Measurements from ENCODE around the gene CUL2. TPM values are rescaled to one million over a fixed set of nuclear protein-coding genes. Genes with fewer than 3 reads are reported as not detected.

Gene CUL2
- total and polyA plus RNA-seq, 10 of the 15 experiments (the other 5 are each of a cell fraction or from before 2014, with no cell fraction given), result 11.9 to 56.5 (median 33.2) TPM

DNA sequence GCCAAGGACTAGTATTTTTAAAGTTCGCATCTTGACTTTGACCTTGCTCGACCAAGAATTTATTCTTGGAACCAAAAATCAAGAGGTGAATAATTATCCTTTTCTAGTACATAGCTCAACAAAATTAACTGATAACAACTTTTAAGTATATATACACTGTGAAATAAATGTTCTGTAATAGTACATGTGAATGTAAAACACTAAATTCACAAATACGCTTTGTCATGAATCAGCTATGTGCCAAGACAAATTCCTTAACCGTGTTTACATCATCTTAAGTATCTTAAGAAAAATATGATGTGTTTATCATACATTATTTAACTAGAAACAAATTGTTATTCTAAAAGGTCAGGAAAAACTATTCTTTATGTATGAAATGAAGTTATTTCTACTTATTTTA is 83.3 kb downstream of the CUL2 start:
- CTCF ChIA-PET, result interaction anchor here (1.0 kb wide), 1 partner anchor 12 kb away, joined by 3 read pairs; no protein-coding TSS in a partner anchor

More for the DNA sequence above, 83.3 kb downstream of the CUL2 start:
- no TSS peak for BruUV-seq (replicated peaks)
- Histone ChIP-seq H4K20me1 (ENCODE audit: control insufficient read depth, insufficient read depth) (no peaks in the 10 kb centered on the region), H3K79me2 (ENCODE audit: control insufficient read depth, insufficient read depth, low read length) (no peaks in the 10 kb centered on the region), H3K4me1 (ENCODE audit: control insufficient read depth, insufficient read depth, low read length) (no peaks in the 10 kb centered on the region), H3K9me3 (replicated peaks; ENCODE audit: control insufficient read depth, insufficient read depth, low read length) (no peaks in the 10 kb centered on the region), H3K4me3 (no peak overlapping the region), H2AFZ (ENCODE audit: control insufficient read depth, low read depth, low read length) (no peak overlapping the region), H3K4me2 (ENCODE audit: control insufficient read depth, insufficient read depth) (no peak overlapping the region), H3K9ac (ENCODE audit: control insufficient read depth, insufficient read depth, low read length) (no peak overlapping the region), H3K27me3 (replicated peaks in 1 of 2; ENCODE audit: control insufficient read depth in 2 of 2, insufficient read depth in 2 of 2, low read length in 1 of 2) (no peaks in the 10 kb centered on the region), H3K36me3 (ENCODE audit: control insufficient read depth in 2 of 2, insufficient read depth in 2 of 2, low read length in 1 of 2) (peaks cover 0 to 11% of the 10 kb centered on the region in 2 experiments; a peak in 2 of 4 replicates), H3K27ac (ENCODE audit: control insufficient read depth, insufficient read depth) (no peak overlapping the region)
- DNase-seq (ENCODE audit: low read depth, low spot score) (no peak), FAIRE-seq (no peak), ATAC-seq (no peak)
- POLR2A ChIA-PET, result interaction anchor here (0.6 kb wide), 1 partner anchor 1014 kb away, joined by 4 read pairs; no protein-coding TSS in a partner anchor
- TF ChIP-seq, protein P1, sequence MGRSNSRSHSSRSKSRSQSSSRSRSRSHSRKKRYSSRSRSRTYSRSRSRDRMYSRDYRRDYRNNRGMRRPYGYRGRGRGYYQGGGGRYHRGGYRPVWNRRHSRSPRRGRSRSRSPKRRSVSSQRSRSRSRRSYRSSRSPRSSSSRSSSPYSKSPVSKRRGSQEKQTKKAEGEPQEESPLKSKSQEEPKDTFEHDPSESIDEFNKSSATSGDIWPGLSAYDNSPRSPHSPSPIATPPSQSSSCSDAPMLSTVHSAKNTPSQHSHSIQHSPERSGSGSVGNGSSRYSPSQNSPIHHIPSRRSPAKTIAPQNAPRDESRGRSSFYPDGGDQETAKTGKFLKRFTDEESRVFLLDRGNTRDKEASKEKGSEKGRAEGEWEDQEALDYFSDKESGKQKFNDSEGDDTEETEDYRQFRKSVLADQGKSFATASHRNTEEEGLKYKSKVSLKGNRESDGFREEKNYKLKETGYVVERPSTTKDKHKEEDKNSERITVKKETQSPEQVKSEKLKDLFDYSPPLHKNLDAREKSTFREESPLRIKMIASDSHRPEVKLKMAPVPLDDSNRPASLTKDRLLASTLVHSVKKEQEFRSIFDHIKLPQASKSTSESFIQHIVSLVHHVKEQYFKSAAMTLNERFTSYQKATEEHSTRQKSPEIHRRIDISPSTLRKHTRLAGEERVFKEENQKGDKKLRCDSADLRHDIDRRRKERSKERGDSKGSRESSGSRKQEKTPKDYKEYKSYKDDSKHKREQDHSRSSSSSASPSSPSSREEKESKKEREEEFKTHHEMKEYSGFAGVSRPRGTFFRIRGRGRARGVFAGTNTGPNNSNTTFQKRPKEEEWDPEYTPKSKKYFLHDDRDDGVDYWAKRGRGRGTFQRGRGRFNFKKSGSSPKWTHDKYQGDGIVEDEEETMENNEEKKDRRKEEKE (IDR thresholded peaks at IDR 0.05), result no peak
- no peak for TF ChIP-seq HDAC6 (IDR thresholded peaks at IDR 0.05; ENCODE audit: unreplicated experiment)
- TF ChIP-seq KLF5 (IDR thresholded peaks at IDR 0.05; ENCODE audit: partially characterized antibody), result no peak
- TF ChIP-seq, protein P2, sequence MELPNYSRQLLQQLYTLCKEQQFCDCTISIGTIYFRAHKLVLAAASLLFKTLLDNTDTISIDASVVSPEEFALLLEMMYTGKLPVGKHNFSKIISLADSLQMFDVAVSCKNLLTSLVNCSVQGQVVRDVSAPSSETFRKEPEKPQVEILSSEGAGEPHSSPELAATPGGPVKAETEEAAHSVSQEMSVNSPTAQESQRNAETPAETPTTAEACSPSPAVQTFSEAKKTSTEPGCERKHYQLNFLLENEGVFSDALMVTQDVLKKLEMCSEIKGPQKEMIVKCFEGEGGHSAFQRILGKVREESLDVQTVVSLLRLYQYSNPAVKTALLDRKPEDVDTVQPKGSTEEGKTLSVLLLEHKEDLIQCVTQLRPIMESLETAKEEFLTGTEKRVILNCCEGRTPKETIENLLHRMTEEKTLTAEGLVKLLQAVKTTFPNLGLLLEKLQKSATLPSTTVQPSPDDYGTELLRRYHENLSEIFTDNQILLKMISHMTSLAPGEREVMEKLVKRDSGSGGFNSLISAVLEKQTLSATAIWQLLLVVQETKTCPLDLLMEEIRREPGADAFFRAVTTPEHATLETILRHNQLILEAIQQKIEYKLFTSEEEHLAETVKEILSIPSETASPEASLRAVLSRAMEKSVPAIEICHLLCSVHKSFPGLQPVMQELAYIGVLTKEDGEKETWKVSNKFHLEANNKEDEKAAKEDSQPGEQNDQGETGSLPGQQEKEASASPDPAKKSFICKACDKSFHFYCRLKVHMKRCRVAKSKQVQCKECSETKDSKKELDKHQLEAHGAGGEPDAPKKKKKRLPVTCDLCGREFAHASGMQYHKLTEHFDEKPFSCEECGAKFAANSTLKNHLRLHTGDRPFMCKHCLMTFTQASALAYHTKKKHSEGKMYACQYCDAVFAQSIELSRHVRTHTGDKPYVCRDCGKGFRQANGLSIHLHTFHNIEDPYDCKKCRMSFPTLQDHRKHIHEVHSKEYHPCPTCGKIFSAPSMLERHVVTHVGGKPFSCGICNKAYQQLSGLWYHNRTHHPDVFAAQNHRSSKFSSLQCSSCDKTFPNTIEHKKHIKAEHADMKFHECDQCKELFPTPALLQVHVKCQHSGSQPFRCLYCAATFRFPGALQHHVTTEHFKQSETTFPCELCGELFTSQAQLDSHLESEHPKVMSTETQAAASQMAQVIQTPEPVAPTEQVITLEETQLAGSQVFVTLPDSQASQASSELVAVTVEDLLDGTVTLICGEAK (IDR thresholded peaks at IDR 0.05; ENCODE audit: borderline replicate concordance), result no peak
- no peak for TF ChIP-seq CBX5 (IDR thresholded peaks at IDR 0.05; ENCODE audit: low read depth)
- intact Hi-C loops (cut with micrococcal nuclease; ENCODE audit: unreplicated experiment), result no loop called here
- SMC1A ChIA-PET (ENCODE audit: uncharacterized antibody, unreplicated experiment), result interaction anchor here (0.9 kb wide), 1 partner anchor 39 kb away, joined by 3 read pairs; no protein-coding TSS in a partner anchor
- in situ Hi-C loops (cut with MboI), result no loop called here
- 95% methylated on average over 4 of the region's 4 CpGs for WGBS (ENCODE audit: insufficient coverage, insufficient replicate concordance, low lambda C conversion rate, missing lambda C conversion rate)
- RAD21 ChIA-PET (ENCODE audit: unreplicated experiment), result no interaction called here

Measured in GM12878 (cell line).